ENCODE measurements around the gene MEGF11. TPM values are rescaled to one million over a fixed set of nuclear protein-coding genes. Genes with fewer than 3 reads are reported as not detected.

The MEGF11 gene
- total RNA-seq, 5 donors from 2014 or later (not counting 1 experiment from before 2014, with no cell fraction given), result 0.20 TPM; not detected in 4

GRCh38 chr15:65845826-65846519, 407.6 kb downstream of the MEGF11 start:
- no peaks in the 10 kb centered on the region for H3K36me3 ChIP-seq (ENCODE audit: control insufficient read depth in 2 of 2, extremely low read depth in 1 of 2, insufficient read depth in 1 of 2, low read length in 1 of 2)
- ATAC-seq (replicated peaks in 1 of 4), result no peak
- no peak overlapping the region for H3K27ac Mint-ChIP-seq
- H3K27me3 ChIP-seq (replicated peaks in 1 of 2; ENCODE audit: control insufficient read depth in 2 of 2, extremely low read depth in 1 of 2, insufficient read depth in 2 of 2, low read length in 1 of 2), result peaks cover 0 to 6% of the 10 kb centered on the region in 2 experiments
- CTCF ChIA-PET, result interaction anchor here (0.5 to 0.6 kb wide), 3 partner anchors 9 to 597 kb away, joined by 4 to 9 read pairs (median 7); no protein-coding TSS in a partner anchor
- no peaks in the 10 kb centered on the region for H3K9me3 ChIP-seq
- no peak overlapping the region for H3K4me3 Mint-ChIP-seq
- no peak overlapping the region for H3K4me3 ChIP-seq (ENCODE audit: control insufficient read depth in 1 of 2, extremely low read depth in 1 of 2, low read length in 1 of 2)
- no peak for DNase-seq
- no peaks in the 10 kb centered on the region for H3K36me3 Mint-ChIP-seq
- WGBS (ENCODE audit: insufficient coverage), result 69% methylated on average over 3 of the region's 9 CpGs
- no peak overlapping the region for H3K27ac ChIP-seq (ENCODE audit: low read length)
- no peaks in the 10 kb centered on the region for H3K4me1 ChIP-seq (ENCODE audit: control insufficient read depth in 1 of 2, extremely low read depth in 1 of 2, insufficient read depth in 2 of 2, low read length in 2 of 2)
- POLR2A ChIA-PET, result interaction anchor here in 1 of 2 donors (1.0 kb wide), 1 partner anchor 23 kb away, joined by 3 read pairs; no protein-coding TSS in a partner anchor
- no peaks in the 10 kb centered on the region for H3K9me3 Mint-ChIP-seq
- H3K4me1 Mint-ChIP-seq, result no peaks in the 10 kb centered on the region
- H3K27me3 Mint-ChIP-seq, result peaks cover 0 to 3% of the 10 kb centered on the region in 2 donors

Other genes starting within 250 kb of the MEGF11 start
- 10 to 100 TPM; 29.9 to 36.9 (median 30.2) TPM for gene DIS3L, start 39.8 kb upstream of the MEGF11 start, total RNA-seq
- gene TIPIN, start 102.9 kb upstream of the MEGF11 start, total RNA-seq, result 1 to 10 TPM; 3.6 to 8.4 (median 6.6) TPM
- 10 to 100 TPM; 38.7 to 62.8 (median 49.4) TPM for gene MAP2K1, start 133.2 kb upstream of the MEGF11 start, total RNA-seq
- 10 to 100 TPM; 23.4 to 37.5 (median 34.0) TPM for gene SNAPC5, start 244.0 kb upstream of the MEGF11 start, total RNA-seq

Measured in T-cell (primary cell).